Stimulated activated CD4-positive, alpha-beta T cell treated with anti-CD3 and anti-CD28 coated beads, Interleukin-2, amount 100 ng/mL, for 24 hours (primary cell): ENCODE results near the gene FXYD1.

ENCODE experiments used
- DNase-seq, 2 donors: peaks; one replicate each; pipeline ENCODE4 v3.0.0-alpha.2; 2020

The FXYD1 gene

DNA sequence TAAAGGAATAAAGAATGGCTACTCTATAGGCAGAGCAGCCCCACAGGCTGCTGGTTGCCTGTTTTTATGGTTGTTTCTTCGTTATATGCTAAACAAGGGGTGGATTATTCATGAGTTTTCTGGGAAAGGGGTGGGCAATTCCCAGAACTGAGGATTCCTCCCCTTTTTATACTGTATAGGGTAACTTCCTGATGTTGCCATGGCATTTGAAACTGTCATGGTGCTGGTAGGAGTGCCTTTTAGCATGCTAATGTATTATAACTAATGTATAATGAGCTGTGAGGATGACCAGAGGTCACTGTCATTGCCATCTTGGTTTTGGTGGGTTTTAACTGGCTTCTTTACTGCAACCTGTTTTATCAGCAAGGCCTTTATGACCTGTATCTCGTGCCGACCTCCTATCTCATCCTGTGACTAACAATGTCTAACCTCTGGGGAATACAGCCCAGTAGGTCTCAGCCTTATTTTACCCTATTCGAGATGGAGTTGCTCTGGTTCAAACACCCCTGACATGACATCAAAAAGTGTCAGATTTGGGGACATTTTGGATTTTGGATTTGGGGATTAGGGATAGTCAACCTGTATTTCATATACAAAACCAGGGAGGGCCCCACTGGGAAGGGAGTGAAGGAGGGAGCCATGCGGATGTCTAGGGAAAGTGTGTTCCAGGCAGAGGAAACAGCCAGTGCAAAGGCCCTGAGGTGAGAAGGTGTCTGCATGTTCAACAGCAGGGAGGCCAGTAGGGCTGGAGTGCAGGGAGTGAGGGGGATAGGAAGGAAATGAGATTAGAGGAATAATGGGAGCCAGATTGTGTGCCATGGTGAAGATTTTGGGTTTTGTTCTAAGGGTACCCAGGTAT is 26.8 kb downstream of the FXYD1 start:
- no peak for DNase-seq

DNA sequence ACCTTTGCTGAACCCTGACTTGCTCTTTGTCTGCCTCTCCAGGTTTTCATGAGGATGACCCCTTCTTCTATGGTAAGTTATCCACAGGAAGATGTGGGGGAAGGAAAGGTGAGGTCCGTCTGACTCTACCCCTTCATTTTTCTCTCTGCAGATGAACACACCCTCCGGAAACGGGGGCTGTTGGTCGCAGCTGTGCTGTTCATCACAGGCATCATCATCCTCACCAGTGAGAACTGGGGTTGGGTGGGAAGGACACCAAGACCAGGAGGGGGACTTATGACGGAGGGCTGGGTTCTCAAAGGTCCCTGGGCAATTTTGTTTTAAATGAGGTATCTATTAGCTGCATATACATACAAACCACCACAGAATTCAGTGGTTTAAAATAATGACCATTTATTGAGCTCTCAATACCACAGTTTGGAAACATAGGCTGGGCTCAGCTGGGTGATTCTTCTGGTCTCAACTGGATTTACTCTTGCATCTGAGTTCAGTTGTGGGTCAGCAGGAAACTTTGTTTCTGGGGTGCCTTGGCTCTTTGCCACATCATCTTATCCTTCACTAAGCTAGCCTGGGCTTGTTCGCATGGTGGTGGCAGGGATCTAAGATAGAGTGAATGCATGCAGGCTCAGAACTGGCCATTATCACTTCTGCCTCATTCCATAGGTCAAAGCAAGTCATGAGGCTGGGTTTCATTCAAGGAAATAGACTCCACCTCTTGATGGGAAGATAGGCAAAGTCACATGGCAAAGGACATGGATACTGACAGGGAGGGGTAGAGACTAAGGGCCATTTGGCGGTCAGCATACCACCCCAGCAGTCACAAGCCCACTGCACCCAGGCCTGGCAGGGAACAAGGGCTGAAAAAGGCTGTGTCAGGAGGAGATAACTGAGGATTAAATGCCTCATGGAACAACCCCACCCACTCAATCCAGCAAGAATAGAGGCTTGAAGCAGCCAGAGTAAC is 27.8 kb downstream of the FXYD1 start:
- no peak for DNase-seq

DNA sequence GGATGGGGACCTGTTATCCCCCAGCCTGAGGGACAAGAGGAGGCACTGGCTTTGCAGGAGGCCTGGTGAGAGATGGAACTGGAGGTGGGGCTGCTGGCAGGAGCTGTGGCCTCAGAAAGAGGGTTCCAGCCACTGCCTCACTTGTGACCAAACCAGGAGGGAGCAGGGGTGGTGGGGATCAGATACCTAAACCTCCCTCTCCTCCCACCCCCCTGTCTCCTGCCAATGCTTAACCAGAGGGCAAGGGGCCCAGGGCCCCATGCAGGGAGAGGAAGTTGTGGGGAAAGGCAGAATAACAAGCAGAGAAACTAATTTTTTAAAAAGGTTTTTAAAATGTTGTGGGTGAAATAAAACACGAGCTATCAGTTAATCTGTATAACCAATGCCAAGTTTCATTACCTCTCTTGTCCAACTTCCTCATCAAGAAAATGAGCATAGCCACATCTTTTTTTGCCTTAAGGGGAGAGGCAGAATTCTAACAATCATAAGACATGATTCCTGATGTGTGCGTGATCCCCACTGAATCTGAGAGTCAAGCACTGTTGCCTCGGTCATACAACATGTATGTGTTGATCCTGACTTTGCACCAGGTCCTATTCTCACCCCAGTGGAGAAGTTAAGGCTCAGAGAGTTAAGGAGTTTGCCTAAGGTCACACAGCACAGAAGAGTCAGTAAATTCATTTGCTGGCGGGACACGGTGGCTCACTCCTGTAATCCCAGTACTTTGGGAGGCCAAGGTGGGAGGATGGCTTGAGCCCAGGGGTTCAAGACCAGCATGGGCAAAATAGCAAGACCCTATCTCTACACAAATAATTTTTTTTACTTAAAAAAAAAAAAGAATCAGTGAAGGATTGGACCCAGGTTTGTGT is 28.9 kb downstream of the FXYD1 start:
- DNase-seq, result no peak

DNA sequence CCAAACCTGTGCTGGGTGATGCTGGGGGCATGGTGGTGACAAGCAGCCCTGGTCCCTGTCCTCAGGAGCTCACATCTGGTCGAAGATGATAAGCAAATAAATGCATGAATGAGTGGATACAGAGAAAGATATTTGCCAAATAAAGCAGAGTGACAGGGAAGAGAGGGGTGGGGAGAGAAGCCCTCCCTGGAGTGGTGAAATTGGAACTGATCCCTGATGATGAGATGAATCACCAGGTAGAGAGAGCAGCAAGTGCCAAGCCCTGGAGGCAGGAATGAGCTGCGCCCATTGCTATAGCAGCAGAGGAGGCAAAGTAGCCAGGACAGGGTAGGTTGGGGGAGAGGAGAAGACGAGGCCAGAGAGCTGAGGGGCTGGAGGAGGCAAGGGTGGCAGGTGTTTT is 29.6 kb downstream of the FXYD1 start:
- no peak for DNase-seq

DNA sequence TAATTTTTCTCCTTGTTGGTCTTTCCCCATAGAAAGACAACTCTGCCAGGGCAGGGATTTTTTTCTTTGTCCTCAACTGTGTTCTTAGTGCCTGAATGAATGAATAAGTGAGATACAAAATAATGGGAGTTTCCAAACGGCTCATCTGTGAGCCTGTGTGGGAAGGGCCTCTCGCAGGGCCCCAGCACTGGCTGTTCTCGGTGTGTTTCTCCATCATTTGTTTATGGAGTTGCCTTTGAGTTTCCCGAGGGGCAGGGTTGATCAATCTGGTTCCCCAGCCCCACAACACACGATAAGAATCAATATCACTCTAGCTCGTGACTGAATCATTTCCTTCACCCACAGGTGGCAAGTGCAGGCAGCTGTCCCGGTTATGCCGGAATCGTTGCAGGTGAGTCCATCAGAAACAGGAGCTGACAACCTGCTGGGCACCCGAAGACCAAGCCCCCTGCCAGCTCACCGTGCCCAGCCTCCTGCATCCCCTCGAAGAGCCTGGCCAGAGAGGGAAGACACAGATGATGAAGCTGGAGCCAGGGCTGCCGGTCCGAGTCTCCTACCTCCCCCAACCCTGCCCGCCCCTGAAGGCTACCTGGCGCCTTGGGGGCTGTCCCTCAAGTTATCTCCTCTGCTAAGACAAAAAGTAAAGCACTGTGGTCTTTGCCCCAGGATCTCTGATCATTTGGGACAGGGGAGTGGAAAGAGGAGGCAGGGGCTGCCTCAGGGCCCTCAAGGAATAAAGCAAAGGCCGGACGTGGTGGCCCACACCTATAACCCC is 30.8 kb downstream of the FXYD1 start:
- no peak for DNase-seq

DNA sequence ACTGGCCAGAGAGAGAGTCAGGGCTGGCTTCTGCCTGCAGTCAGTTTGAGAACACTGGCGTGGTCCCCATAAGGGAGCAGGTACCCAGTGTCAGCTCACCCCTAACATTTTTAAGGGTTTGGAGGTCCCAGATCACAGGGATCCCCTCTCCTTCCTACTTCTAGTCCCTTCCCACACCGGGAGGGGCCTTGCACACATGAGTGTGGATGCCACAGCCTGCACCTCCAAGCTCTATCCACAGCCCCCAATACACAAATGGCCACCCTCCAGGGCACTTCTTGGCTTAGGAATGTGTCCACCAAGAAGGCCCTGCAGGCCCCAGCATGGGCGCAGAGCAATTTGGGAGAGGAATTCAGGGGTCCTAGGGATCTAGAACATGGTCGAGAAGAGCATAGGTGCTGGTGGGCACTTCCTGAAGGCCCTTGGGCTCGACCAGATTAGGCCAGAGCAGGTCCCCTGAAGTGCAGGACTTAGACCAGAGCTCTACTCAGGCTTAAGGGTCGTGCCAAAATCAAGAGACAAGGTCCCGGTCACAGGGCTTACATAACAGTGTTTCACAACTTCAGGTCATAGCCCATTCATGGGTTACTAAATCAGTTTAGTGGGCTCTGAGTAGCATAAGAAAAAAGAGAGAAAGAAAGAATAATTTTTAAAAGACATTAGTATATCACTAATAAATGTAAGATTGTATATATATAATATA is 31.9 kb downstream of the FXYD1 start:
- DNase-seq, result peak in 1 of 2 donors; percentile 8

DNA sequence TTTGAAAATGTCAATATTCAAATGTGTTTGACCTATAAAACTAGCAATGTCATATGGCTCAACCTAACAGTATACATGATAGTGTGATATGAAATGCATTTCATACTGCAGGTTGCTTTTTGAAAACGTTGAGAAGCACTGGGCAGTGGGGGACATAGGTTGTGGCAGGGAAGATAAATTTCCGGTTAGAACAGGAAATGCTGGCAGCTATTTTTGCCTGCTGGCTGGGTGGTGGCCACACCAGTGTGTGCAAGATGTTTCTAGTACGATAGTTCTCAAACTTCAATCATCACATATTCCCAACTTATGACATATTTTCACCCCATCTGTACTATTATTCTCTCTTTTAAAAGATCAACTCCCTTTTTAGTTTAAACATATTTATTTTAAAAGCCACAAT is 33.1 kb downstream of the FXYD1 start:
- DNase-seq, result no peak

DNA sequence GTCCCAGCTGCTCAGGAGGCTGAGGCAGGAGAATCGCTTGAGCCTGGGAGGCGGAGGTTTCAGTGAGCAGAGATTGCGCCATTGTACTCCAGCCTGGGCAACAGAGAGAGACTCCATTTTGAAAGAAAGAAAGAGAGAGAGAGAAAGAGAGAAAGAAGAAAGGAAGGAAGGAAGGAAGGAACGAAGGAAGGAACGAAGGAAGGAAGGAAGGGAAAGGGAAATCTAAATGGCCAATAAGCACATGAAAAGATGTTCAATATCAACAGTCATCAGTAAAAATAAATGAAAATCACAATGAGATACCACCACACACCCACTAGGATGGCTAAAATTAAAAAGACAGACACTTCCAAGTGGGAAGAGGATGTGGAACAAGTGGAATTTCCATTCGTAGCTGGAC is 35.6 kb downstream of the FXYD1 start:
- DNase-seq, result no peak

DNA sequence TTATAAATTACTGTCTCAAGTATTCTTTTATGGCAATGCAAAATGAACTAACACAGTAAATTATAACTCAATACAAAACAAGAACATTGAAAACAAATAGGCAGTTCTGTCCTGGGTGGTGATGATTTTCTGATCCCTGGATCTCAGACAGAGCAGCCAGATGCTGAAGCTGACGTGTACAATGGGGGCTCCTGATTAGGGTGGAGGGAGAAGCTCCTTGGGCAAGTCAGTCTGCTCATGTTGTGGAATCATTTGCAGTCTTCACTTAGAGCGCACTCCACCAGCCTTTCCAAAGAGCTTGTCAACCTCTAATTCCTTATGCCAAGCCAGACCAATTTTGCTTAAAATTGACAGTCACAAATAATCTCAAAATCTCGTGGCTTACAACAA is 37.6 kb downstream of the FXYD1 start:
- DNase-seq, result no peak

DNA sequence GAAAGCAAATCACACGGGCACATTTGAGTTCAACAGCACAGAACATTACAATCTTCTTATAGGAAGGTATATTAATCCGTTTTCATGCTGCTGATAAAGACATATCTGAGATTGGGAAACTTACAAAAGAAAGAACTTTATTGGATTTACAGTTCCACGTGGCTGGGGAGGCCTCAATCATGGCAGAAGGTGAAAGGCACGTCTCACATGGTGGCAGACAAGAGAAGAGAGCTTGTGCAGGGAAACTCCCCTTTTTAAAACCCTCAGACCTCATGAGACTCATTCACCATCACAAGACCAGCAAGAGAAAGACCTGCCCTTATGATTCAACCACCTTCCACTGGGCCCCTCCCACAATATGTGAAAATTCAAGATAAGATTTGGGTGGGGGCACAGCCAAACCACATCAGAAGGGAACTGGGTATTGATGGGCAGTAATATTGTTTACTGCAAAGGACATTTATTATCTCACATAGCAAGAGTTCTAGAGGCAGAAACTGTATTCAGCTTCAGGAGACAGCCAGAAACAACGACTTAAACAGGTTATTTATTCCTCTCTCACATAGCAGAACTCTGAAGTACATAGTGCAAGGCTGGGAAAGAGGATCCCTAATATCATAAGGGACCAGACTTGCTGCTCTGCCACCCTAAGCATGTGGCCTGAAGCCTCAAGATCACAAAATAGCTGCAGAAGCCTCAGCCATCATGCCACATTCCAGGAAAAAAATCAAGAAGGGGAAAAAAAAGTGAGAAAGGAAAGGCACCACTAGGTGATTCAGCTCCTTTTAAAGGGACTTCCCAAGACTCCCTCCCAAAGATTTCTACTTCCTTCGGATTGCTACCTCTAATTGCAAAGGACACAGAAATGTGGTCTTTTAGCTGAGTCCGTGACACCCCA is 39.0 kb downstream of the FXYD1 start:
- DNase-seq, result no peak

DNA sequence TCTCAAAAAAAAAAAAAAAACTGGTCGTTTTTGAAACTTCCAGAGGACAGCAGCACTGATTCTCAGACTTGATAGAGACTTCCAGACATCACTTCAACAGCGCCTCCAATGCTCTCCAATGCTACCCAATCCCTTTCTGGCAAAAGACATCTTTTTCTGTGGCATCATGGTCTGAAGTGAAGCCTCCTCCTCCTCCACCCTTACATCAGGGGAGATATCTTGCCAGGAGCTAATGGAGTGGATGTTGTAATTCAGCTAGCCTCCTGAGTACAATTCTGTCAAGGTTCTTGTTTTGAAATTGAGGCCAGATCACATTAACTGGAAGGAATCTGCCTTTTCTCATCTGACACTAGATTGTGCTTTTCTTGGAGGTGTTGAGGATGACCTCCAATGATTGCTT is 40.1 kb downstream of the FXYD1 start:
- no peak for DNase-seq

DNA sequence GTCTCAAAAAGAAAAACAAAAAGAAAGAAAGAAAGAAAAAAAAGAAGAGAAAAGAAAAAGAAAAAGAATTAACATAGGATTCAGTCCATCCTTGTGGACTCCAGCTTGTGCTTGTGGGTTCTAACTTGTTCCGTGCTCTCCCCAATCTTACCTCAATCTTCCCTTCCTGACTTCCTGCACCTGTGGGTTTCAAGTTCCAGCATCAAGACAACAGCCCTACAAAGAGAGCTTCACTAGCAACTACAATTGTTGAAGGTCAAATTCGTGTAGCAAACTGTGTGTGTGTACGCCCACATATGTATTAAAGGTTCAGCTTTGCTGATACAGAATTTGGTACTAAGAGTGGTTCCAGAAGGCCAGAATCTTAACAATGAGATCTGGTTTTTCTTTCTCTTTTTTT is 41.2 kb downstream of the FXYD1 start:
- no peak for DNase-seq

DNA sequence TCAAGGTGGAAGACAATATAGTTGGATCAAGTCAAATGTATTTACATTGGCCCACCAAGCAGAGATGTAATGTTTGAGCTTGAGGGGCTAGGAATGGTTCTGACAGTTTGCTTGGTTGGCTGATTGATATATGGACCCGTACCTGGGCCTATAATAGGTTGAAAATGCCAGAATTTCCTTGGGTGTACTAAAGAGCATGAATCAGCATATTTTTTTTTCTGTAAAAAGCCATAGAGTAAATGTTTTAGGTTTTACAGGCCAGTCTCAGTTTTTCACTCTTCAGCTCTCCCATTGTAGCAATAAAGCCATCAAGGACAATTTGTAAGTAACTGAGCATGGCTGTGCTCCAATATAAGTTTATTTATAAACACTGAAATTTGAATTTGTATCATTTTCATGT is 42.8 kb downstream of the FXYD1 start:
- no peak for DNase-seq

DNA sequence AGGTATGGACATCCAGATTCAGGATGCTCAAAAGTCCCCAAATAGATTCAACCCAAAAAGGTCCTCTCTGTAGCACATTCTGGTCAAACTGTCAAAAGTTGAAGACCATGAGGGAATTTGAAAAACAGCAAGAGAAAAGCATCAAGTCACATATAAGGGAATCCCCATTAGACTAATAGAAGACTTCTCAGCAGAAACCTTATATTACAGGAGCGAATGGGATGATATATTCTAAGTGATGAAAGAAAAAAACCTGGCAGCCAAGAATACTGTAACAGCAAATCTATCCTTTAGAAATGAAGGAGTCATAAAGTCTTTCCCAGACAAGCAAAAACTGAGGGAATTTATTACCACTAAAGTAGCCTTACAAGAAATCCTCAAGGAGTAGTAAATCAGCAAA is 45.6 kb downstream of the FXYD1 start:
- DNase-seq, result no peak

DNA sequence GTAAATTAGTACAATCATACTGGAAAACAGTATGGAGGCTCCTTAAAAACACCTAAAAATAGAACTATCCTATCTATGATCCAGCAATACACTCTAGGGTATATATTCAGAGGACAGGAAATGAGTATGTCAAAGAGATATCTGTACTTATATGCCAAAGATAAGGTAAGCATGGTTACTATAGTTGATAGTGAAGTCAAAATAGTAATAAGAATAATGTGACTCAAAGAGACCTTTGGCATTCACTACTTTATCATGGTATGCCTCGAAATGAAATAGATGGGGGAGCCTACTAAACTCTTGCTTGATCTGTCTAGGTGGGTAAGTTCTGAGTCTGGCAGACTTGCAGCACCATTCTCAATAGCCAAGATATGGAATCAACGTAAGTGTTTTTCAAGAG is 46.3 kb downstream of the FXYD1 start:
- DNase-seq, result no peak
